H1 (cell line): ENCODE measurements around the gene DOP1B. TPM values are rescaled to one million over a fixed set of nuclear protein-coding genes. Genes with fewer than 3 reads are reported as not detected.

Experiments
- CTCF ChIA-PET: fragments of 300-600 bp; sonication (Branson Sonifier 250); formaldehyde crosslinking; loops from one replicate; lab custom pipeline; 2021; ENCODE audit not compliant: partially characterized antibody; lab: Charles Lee
- POLR2A ChIA-PET: fragments of 300-600 bp; sonication (Branson Sonifier 250); formaldehyde crosslinking; loops from one replicate; lab custom pipeline; 2021; ENCODE audit warnings: inconsistent platforms; ENCODE audit not compliant: partially characterized antibody; lab: Charles Lee
- DNase-seq, 2 experiments: peaks; one replicate each; pipeline versions ENCODE4 v3.0.0 to v3.0.0-alpha.2; 2010 to 2022; ENCODE audit warnings: low spot score in 2 of 2, low read depth in 1 of 2, mixed read lengths in 1 of 2
- FAIRE-seq: peaks from 2 replicates; lab custom pipeline; 2011; peaks lifted over from hg19 to GRCh38; lab: Jason Lieb, UNC
- H2AFZ ChIP-seq: 2 replicates; pipeline ENCODE4 v1.8.1; 2012; ENCODE audit warnings: low read length, inconsistent platforms
- H2AK5ac ChIP-seq: 2 replicates; pipeline ENCODE4 v1.6.1; 2013; ENCODE audit warnings: low read depth, low read length
- H2BK120ac ChIP-seq: replicated peaks from 2 replicates; pipeline ENCODE3; 2013; ENCODE audit warnings: low read depth, low read length, inconsistent platforms
- H2BK12ac ChIP-seq: 2 replicates; pipeline ENCODE4 v1.6.1; 2013; ENCODE audit warnings: low read depth, low read length
- H2BK15ac ChIP-seq: 2 replicates; pipeline ENCODE4 v1.6.1; 2013; ENCODE audit warnings: low read length
- H2BK20ac ChIP-seq: 2 replicates; pipeline ENCODE4 v1.6.1; 2013; ENCODE audit warnings: low read length
- H2BK5ac ChIP-seq: 2 replicates; pipeline ENCODE4 v1.6.1; 2013; ENCODE audit warnings: low read depth, low read length
- H3K14ac ChIP-seq: 2 replicates; pipeline ENCODE4 v1.6.1; 2013; ENCODE audit warnings: inconsistent platforms; ENCODE audit not compliant: insufficient read length
- H3K18ac ChIP-seq: 2 replicates; pipeline ENCODE4 v1.6.1; 2013; ENCODE audit warnings: low read length; ENCODE audit errors: extremely low read depth
- H3K23ac ChIP-seq: 2 replicates; pipeline ENCODE4 v1.6.1; 2013; ENCODE audit warnings: inconsistent platforms; ENCODE audit not compliant: insufficient read length
- H3K23me2 ChIP-seq: 2 replicates; pipeline ENCODE4 v1.6.1; 2013; ENCODE audit warnings: low read depth, low read length
- H3K27ac ChIP-seq: 2 replicates; pipeline ENCODE4 v1.6.1; 2011; ENCODE audit warnings: low read depth, low read length, inconsistent platforms
- H3K27me3 ChIP-seq, 4 experiments: replicated peaks in 1 of 4; 1 replicate in 1 of 4; 2 replicates in 3 of 4; pipeline versions ENCODE4 v1.6.1 to v1.8.1; 2011 to 2013; ENCODE audit warnings: low read length in 3 of 4, mild to moderate bottlenecking in 3 of 4, inconsistent platforms in 2 of 4, mixed read lengths in 2 of 4, moderate library complexity in 1 of 4; ENCODE audit not compliant: control insufficient read depth in 3 of 4, insufficient read depth in 3 of 4; ENCODE audit errors: extremely low read depth in 1 of 4
- H3K36me3 ChIP-seq, 4 experiments: 2 replicates each; pipeline versions ENCODE4 v1.6.1 to v1.8.1; 2011 to 2013; ENCODE audit warnings: mild to moderate bottlenecking in 4 of 4, low read length in 3 of 4, moderate library complexity in 2 of 4, control low read depth in 1 of 4, inconsistent platforms in 1 of 4; ENCODE audit not compliant: insufficient read depth in 4 of 4, control insufficient read depth in 2 of 4
- H3K4ac ChIP-seq: replicated peaks from 2 replicates; pipeline ENCODE3; 2013; ENCODE audit warnings: low read length, low read depth, mixed read lengths, inconsistent platforms; ENCODE audit not compliant: insufficient read length
- H3K4me1 ChIP-seq, 4 experiments: replicated peaks in 1 of 4; 1 replicate in 1 of 4; 2 replicates in 3 of 4; pipeline versions ENCODE4 v1.6.1 to v1.8.1; 2011 to 2013; ENCODE audit warnings: low read length in 3 of 4, inconsistent platforms in 2 of 4, mixed read lengths in 1 of 4; ENCODE audit not compliant: insufficient read depth in 4 of 4, control insufficient read depth in 3 of 4
- H3K4me2 ChIP-seq, 2 experiments: 2 replicates each; pipeline versions ENCODE4 v1.6.1 to v1.8.1; 2011 to 2013; ENCODE audit warnings: low read depth in 2 of 2, low read length in 2 of 2, control low read depth in 1 of 2, inconsistent platforms in 1 of 2, mild to moderate bottlenecking in 1 of 2; ENCODE audit not compliant: insufficient read depth in 1 of 2
- H3K4me3 ChIP-seq, 4 experiments: fragments of 200-600, 300-600 bp in 1 of 4; sonication (generic), shearing (Covaris generic), sonication (Bioruptor Twin) in 1 of 4; 2 replicates each; pipeline versions ENCODE4 v1.5.1 to v1.8.1; 2011 to 2016; ENCODE audit warnings: low read length in 4 of 4, low read depth in 3 of 4, control low read depth in 2 of 4, inconsistent platforms in 2 of 4, mild to moderate bottlenecking in 2 of 4, mixed read lengths in 1 of 4, moderate library complexity in 1 of 4; ENCODE audit not compliant: insufficient read depth in 2 of 4; ENCODE audit errors: extremely low read depth in 1 of 4
- H3K56ac ChIP-seq: replicated peaks from 2 replicates; pipeline ENCODE3; 2013; ENCODE audit warnings: low read depth, mild to moderate bottlenecking, mixed read lengths, low read length, inconsistent platforms; ENCODE audit not compliant: insufficient read length
- H3K79me1 ChIP-seq: 2 replicates; pipeline ENCODE4 v1.6.1; 2013; ENCODE audit warnings: low read depth, low read length, control low read depth
- H3K79me2 ChIP-seq, 2 experiments: 2 replicates each; pipeline versions ENCODE4 v1.6.1 to v1.8.1; 2012 to 2013; ENCODE audit warnings: low read length in 2 of 2, mild to moderate bottlenecking in 2 of 2, inconsistent platforms in 1 of 2; ENCODE audit not compliant: insufficient read depth in 2 of 2, control insufficient read depth in 1 of 2
- H3K9ac ChIP-seq, 4 experiments: replicated peaks in 1 of 4; 1 replicate in 1 of 4; 2 replicates in 3 of 4; pipeline versions ENCODE4 v1.6.1 to v1.8.1; 2011 to 2013; ENCODE audit warnings: low read depth in 3 of 4, low read length in 3 of 4, control low read depth in 2 of 4, mild to moderate bottlenecking in 2 of 4, moderate library complexity in 2 of 4, inconsistent platforms in 1 of 4; ENCODE audit errors: extremely low read depth in 1 of 4
- H3K9me3 ChIP-seq, 2 experiments: 2 replicates each; pipeline versions ENCODE4 v1.6.1 to v1.8.1; 2012 to 2013; ENCODE audit warnings: mild to moderate bottlenecking in 2 of 2, moderate library complexity in 2 of 2, control low read depth in 1 of 2, inconsistent platforms in 1 of 2, low read depth in 1 of 2, low read length in 1 of 2, mixed read lengths in 1 of 2; ENCODE audit not compliant: insufficient read depth in 2 of 2
- H4K20me1 ChIP-seq, 2 experiments: replicated peaks in 1 of 2; 2 replicates each; pipeline versions ENCODE3 to v1.8.1; 2011 to 2013; ENCODE audit warnings: inconsistent platforms in 2 of 2, low read length in 2 of 2, mild to moderate bottlenecking in 1 of 2; ENCODE audit not compliant: insufficient read depth in 2 of 2, control insufficient read depth in 1 of 2
- H4K5ac ChIP-seq: 2 replicates; pipeline ENCODE4 v1.6.1; 2013; ENCODE audit warnings: low read length, low read depth, mixed read lengths, inconsistent platforms; ENCODE audit not compliant: insufficient read length
- H4K8ac ChIP-seq: 2 replicates; pipeline ENCODE4 v1.8.0; 2013; ENCODE audit warnings: mild to moderate bottlenecking, moderate library complexity, low read length, inconsistent platforms; ENCODE audit not compliant: insufficient read depth; ENCODE audit errors: extremely low read depth
- H4K91ac ChIP-seq: replicated peaks from 2 replicates; pipeline ENCODE3; 2013; ENCODE audit warnings: low read length, mixed read lengths, inconsistent platforms; ENCODE audit not compliant: insufficient read length
- ATF2 ChIP-seq: IDR thresholded peaks from 2 replicates; pipeline ENCODE4 v1.6.1; 2012; ENCODE audit warnings: low read length, inconsistent platforms
- BCL11A ChIP-seq, 2 experiments: IDR thresholded peaks; one replicate each; pipeline ENCODE4 v1.6.1; 2011; ENCODE audit warnings: low read depth in 2 of 2, low read length in 2 of 2, mild to moderate bottlenecking in 2 of 2
- CHD1 ChIP-seq: IDR thresholded peaks from 2 replicates; pipeline ENCODE4 v1.6.1; 2012; ENCODE audit warnings: low read depth, low read length, improper control_type of control experiment
- FOSL1 ChIP-seq: IDR thresholded peaks from 2 replicates; pipeline ENCODE4 v1.6.1; 2011; ENCODE audit warnings: mild to moderate bottlenecking, low read depth, low read length, moderate library complexity; ENCODE audit not compliant: insufficient read depth
- MAX ChIP-seq: IDR thresholded peaks from 2 replicates; pipeline ENCODE4 v1.6.1; 2012; ENCODE audit warnings: inconsistent platforms
- POLR2AphosphoS5 ChIP-seq: IDR thresholded peaks from 2 replicates; pipeline ENCODE4 v1.6.1; 2011; ENCODE audit warnings: low read depth, low read length
- RFX5 ChIP-seq: IDR thresholded peaks from 2 replicates; pipeline ENCODE4 v1.6.1; 2011; ENCODE audit warnings: low read depth, low read length, improper control_type of control experiment, borderline replicate concordance
- SP1 ChIP-seq: IDR thresholded peaks from 2 replicates; pipeline ENCODE4 v1.6.1; 2011; ENCODE audit warnings: low read depth, low read length
- TCF12 ChIP-seq: IDR thresholded peaks from 2 replicates; pipeline ENCODE4 v1.6.1; 2011; ENCODE audit warnings: low read depth, mild to moderate bottlenecking, low read length
- WGBS, 2 experiments: shearing (Covaris generic) in 1 of 2; methylation state at CpG; one replicate each; pipeline versions ENCODE4 v1.1.6 to v1.1.7; 2013 to 2015; ENCODE audit warnings: low lambda C conversion rate in 2 of 2, mixed read lengths in 2 of 2, inconsistent platforms in 1 of 2, low coverage in 1 of 2, missing lambda C conversion rate in 1 of 2; ENCODE audit not compliant: insufficient replicate concordance in 2 of 2, insufficient coverage in 1 of 2, insufficient read length in 1 of 2; ENCODE audit errors: extremely low coverage in 1 of 2, missing lambda C conversion rate in 1 of 2; 5-methylcytosine and 5-hydroxymethylcytosine counted together
- polyA plus RNA-seq, 7 experiments: library from polyadenylated mRNA; depleted of rRNA in 3 of 7; stranded (reverse) in 5 of 7; unstranded in 2 of 7; fragments of >200 nt in 5 of 7; fragments of 200-250 nt in 2 of 7; gene quantifications; 1 replicate in 5 of 7; 2 replicates in 1 of 7; 4 replicates in 1 of 7; pipeline versions ENCODE4 v1.2.1 to v1.2.3, GENCODE V29; 2011 to 2013; ENCODE audit warnings: missing spikeins in 2 of 7, mixed read lengths in 2 of 7
- total RNA-seq: library from RNA; stranded (reverse); fragmentation: NEBNext Ultra II Directional; extraction: Animal tissue kit (Norgen Biotek cat#: 25700); gene quantifications from 2 replicates; pipeline ENCODE4 v1.2.1, GENCODE V29; 2021

The DOP1B gene
- total and polyA plus RNA-seq, 2 of the 8 experiments (the other 6 are each of a cell fraction or from before 2014, with no cell fraction given) = 2.8 to 9.9 TPM

- H4K5ac ChIP-seq = no peak overlapping the region
- H3K9ac ChIP-seq = no peak overlapping the region
- H3K79me1 ChIP-seq = no peaks in the 10 kb centered on the region; the same call in 1 of the 2 replicates
- no peaks in the 10 kb centered on the region for H3K27me3 ChIP-seq
- no peak overlapping the region for H2BK5ac ChIP-seq
- no peak overlapping the region for H3K4me3 ChIP-seq
- H2BK12ac ChIP-seq = no peak overlapping the region
- H2BK20ac ChIP-seq = no peak overlapping the region
- H3K18ac ChIP-seq = no peak overlapping the region
- H3K9me3 ChIP-seq = no peaks in the 10 kb centered on the region; a peak in 1 of 4 replicates
- TF ChIP-seq ATF2 (no peak), TCF12 (no peak), RFX5 (no peak), POLR2AphosphoS5 (no peak), CHD1 (no peak), SP1 (no peak), BCL11A (IDR thresholded peaks at IDR 0.05; ENCODE audit: low read depth in 2 of 2, low read length in 2 of 2) (no peak), FOSL1 (no peak), MAX (no peak)
- no peak overlapping the region for H3K27ac ChIP-seq
- H3K14ac ChIP-seq = no peak overlapping the region
- H3K23ac ChIP-seq = no peak overlapping the region
- H2AFZ ChIP-seq = no peak overlapping the region
- FAIRE-seq (no peak), DNase-seq (no peak)
- no peak overlapping the region for H4K91ac ChIP-seq
- H4K8ac ChIP-seq = no peak overlapping the region
- no peaks in the 10 kb centered on the region for H3K79me2 ChIP-seq
- 88% methylated on average over 9 of the region's 9 CpGs; no CpG with 5 or more reads in 1 of the 2 experiments for WGBS, 2 experiments
- no peak overlapping the region for H3K56ac ChIP-seq
- ChIA-PET CTCF (interaction anchor here (1.1 to 3.4 kb wide), 2 partner anchors 17 to 19 kb away, joined by 4 to 11 read pairs; no protein-coding TSS in a partner anchor), POLR2A (no interaction called here)
- H2BK15ac ChIP-seq = no peak overlapping the region
- 0 out of 8 replicates have a peak, but pooled peaks cover 0 to 2% (median 0%) of the 10 kb centered on the region in 4 experiments for H3K36me3 ChIP-seq
- no peaks in the 10 kb centered on the region for H3K4me1 ChIP-seq
- H3K4ac ChIP-seq = no peak overlapping the region
- no peak overlapping the region for H3K4me2 ChIP-seq
- H4K20me1 ChIP-seq = no peaks in the 10 kb centered on the region
- H3K23me2 ChIP-seq = no peaks in the 10 kb centered on the region
- no peak overlapping the region for H2BK120ac ChIP-seq
- no peak overlapping the region for H2AK5ac ChIP-seq
Measured at GRCh38 chr21:36171741-36172331, 15.2 kb downstream of the DOP1B start.
